Lower lobe of right lung (tissue), 2 donors: ENCODE results near the gene TMEM234. TPM values are rescaled to one million over a fixed set of nuclear protein-coding genes. Genes with fewer than 3 reads are reported as not detected.
A peak's percentile ranks its signal among the peaks of the same experiment; 100 is the strongest.

Experiments used
- ATAC-seq, 2 donors: fragments of 200-7000 bp; cut with Tn5 transposase; one replicate each; pipeline ENCODE4 v1.9.1; 2020 to 2022; ENCODE audit warnings: mild to moderate bottlenecking in 2 of 2, moderate library complexity in 2 of 2
- DNase-seq: peaks from one replicate; pipeline ENCODE4 v3.0.0-alpha.2; 2020
- H3K27ac ChIP-seq: fragments of 200-600 bp; one replicate; pipeline ENCODE4 v1.8.0; 2022
- H3K27me3 ChIP-seq: fragments of 200-600 bp; one replicate; pipeline ENCODE4 v1.8.0; 2022; ENCODE audit warnings: low read depth
- H3K36me3 ChIP-seq: fragments of 200-600 bp; one replicate; pipeline ENCODE4 v1.8.0; 2022; ENCODE audit warnings: mild to moderate bottlenecking
- H3K4me1 ChIP-seq: fragments of 200-600 bp; one replicate; pipeline ENCODE4 v1.8.0; 2022
- H3K4me3 ChIP-seq: fragments of 200-600 bp; one replicate; pipeline ENCODE4 v1.8.0; 2022; ENCODE audit warnings: mild to moderate bottlenecking
- H3K9me3 ChIP-seq: fragments of 200-600 bp; one replicate; pipeline ENCODE4 v1.8.0; 2022
- intact Hi-C: fragments of 100-400 bp; cut with DNase I; formaldehyde crosslinking; loops from one replicate; pipeline ENCODE4 v1.11.0; 2022
- total RNA-seq: library from RNA; stranded (reverse); fragmentation: NEBNext Ultra II Directional; extraction: Animal tissue kit (Norgen Biotek cat#: 25700); gene quantifications from one replicate; pipeline ENCODE4 v1.2.1, GENCODE V29; 2021
- TF ChIP-seq, protein P1 (sequence below): fragments of 200-600 bp; IDR thresholded peaks from one replicate; pipeline ENCODE4 v1.8.0; 2022; ENCODE audit warnings: antibody characterized with exemption, mild to moderate bottlenecking
- donor health status: DM: no; HTN: yes; CAD: no; lungs with severe emphysema.

Gene TMEM234
- total RNA-seq, 1 donor from 2014 or later, result 24.5 TPM

GRCh38 chr1:32240140-32240951 is 18.2 kb upstream of the TMEM234 start:
- ATAC-seq, result peak; percentile 84 to 87
- Histone ChIP-seq H3K27me3 (no peaks in the 10 kb centered on the region), H3K9me3 (no peaks in the 10 kb centered on the region), H3K27ac (peak overlapping the region; percentile 76), H3K4me3 (peak overlapping the region; percentile 63), H3K36me3 (no peaks in the 10 kb centered on the region), H3K4me1 (peaks cover 35% of the 10 kb centered on the region)
- intact Hi-C loops, result no loop called here
- TF ChIP-seq, protein P1, sequence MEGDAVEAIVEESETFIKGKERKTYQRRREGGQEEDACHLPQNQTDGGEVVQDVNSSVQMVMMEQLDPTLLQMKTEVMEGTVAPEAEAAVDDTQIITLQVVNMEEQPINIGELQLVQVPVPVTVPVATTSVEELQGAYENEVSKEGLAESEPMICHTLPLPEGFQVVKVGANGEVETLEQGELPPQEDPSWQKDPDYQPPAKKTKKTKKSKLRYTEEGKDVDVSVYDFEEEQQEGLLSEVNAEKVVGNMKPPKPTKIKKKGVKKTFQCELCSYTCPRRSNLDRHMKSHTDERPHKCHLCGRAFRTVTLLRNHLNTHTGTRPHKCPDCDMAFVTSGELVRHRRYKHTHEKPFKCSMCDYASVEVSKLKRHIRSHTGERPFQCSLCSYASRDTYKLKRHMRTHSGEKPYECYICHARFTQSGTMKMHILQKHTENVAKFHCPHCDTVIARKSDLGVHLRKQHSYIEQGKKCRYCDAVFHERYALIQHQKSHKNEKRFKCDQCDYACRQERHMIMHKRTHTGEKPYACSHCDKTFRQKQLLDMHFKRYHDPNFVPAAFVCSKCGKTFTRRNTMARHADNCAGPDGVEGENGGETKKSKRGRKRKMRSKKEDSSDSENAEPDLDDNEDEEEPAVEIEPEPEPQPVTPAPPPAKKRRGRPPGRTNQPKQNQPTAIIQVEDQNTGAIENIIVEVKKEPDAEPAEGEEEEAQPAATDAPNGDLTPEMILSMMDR, result peak; percentile 38
- peak; percentile 75 for DNase-seq

- H3K27me3 ChIP-seq, result no peaks in the 10 kb centered on the region
- H3K36me3 ChIP-seq, result peaks cover 2% of the 10 kb centered on the region
- intact Hi-C loops, result no loop called here
- peak overlapping the region; percentile 63 for H3K4me3 ChIP-seq
- TF ChIP-seq, protein P1, result no peak
- ATAC-seq (no peak), DNase-seq (no peak)
- H3K4me1 ChIP-seq, result peaks cover 35% of the 10 kb centered on the region
- H3K27ac ChIP-seq, result peak overlapping the region; percentile 76
- no peaks in the 10 kb centered on the region for H3K9me3 ChIP-seq
Observed at GRCh38 chr1:32239790-32240139, 17.6 kb upstream of the TMEM234 start.

DNA sequence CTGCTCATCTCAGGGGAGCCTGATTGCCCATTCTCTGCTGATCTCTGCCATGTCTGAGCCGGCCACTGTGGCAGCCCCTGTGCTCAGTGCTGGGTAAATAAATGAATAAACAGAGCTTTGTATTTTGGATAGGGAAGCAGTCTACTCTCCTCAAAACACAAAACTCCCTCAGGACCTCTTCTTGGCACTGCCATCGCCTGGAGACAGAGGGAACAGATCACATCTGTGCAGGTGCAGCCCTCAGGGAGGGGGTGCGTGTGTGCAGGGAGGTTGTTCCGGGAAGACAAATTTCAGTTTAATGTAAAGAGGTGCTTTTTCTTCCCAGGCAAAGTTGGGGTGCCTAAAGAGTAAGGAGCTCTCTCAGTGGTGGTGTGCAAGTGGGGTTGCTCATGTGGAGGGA is 17.2 kb upstream of the TMEM234 start:
- no peak overlapping the region for H3K27ac ChIP-seq
- peak overlapping the region; percentile 63 for H3K4me3 ChIP-seq
- intact Hi-C loops, result no loop called here

DNA sequence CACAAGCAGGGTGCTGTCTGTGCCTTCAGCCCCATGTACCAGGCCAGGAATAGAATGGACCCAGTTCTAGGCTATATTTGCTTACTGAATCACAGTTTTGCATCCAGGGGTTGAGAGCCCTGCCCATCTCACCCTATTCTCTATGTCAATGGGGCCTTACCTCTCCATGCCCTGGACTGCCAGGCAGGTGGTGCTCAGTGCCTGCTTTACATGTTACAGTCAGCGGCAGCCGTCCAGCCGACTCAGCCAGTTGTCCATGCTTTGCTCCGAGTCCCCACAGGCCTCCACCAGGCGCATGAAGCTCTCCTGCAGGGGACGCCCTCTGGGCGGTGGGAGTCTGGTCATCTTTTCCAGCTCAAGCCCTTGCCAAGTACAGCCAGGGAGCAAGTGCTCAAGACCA is 12.6 kb upstream of the TMEM234 start:
- intact Hi-C loops, result no loop called here
- H3K4me1 ChIP-seq, result peaks cover 7% of the 10 kb centered on the region
- no peak overlapping the region for H3K27ac ChIP-seq
- ATAC-seq (no peak), DNase-seq (no peak)
- H3K27me3 ChIP-seq, result no peaks in the 10 kb centered on the region
- no peak overlapping the region for H3K4me3 ChIP-seq
- peaks cover 49% of the 10 kb centered on the region for H3K36me3 ChIP-seq
- no peaks in the 10 kb centered on the region for H3K9me3 ChIP-seq
- TF ChIP-seq, protein P1, result no peak

More for the DNA sequence above, 17.2 kb upstream of the TMEM234 start:
- TF ChIP-seq, protein P1, result no peak
- Histone ChIP-seq H3K27me3 (no peaks in the 10 kb centered on the region), H3K4me1 (peaks cover 35% of the 10 kb centered on the region), H3K9me3 (no peaks in the 10 kb centered on the region), H3K36me3 (peaks cover 6% of the 10 kb centered on the region)
- DNase-seq (no peak), ATAC-seq (no peak)

DNA sequence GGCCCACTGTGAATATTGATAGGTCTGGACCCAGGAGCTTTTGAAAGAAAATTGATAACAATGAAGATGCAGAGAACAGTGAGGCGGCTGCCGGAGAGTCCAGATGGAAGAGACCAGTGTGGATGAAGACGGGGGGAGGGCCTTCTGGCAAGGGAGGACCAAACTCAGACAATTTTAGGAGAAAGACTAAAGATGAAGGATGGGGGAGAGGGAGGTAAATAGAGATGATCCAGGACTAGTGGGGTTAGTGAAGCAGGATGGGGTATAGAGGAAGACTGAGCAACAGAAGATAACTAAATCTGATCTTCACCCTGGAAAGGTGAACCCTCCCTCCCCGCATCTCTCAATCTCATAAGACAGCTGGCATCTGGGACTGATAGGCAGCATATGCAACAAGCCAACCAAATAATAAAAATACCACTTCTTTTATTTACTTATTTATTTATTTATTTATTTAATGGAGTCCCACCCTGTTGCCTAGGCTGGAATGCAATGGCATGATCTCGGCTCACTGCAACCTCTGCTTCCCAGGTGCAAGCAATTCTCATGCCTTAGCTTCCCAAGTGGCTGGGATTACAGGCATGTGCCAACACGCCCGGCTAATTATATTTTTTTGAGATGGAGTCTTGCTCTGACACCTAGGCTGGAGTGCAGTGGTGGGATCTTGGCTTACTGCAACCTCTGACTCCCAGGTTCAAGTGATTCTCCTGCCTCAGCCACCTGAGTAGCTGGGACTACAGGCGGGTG is 10.6 kb upstream of the TMEM234 start:
- TF ChIP-seq, protein P1, result no peak
- intact Hi-C loops, result no loop called here
- no peak for ATAC-seq

More for the DNA sequence above, 10.6 kb upstream of the TMEM234 start:
- H3K9me3 ChIP-seq, result no peaks in the 10 kb centered on the region
- no peaks in the 10 kb centered on the region for H3K27me3 ChIP-seq
- H3K27ac ChIP-seq, result no peak overlapping the region
- no peaks in the 10 kb centered on the region for H3K4me1 ChIP-seq
- peaks cover 69% of the 10 kb centered on the region for H3K36me3 ChIP-seq
- no peak for DNase-seq
- H3K4me3 ChIP-seq, result no peak overlapping the region
